ENCODE data around the gene TGIF1.

The TGIF1 gene

DNA sequence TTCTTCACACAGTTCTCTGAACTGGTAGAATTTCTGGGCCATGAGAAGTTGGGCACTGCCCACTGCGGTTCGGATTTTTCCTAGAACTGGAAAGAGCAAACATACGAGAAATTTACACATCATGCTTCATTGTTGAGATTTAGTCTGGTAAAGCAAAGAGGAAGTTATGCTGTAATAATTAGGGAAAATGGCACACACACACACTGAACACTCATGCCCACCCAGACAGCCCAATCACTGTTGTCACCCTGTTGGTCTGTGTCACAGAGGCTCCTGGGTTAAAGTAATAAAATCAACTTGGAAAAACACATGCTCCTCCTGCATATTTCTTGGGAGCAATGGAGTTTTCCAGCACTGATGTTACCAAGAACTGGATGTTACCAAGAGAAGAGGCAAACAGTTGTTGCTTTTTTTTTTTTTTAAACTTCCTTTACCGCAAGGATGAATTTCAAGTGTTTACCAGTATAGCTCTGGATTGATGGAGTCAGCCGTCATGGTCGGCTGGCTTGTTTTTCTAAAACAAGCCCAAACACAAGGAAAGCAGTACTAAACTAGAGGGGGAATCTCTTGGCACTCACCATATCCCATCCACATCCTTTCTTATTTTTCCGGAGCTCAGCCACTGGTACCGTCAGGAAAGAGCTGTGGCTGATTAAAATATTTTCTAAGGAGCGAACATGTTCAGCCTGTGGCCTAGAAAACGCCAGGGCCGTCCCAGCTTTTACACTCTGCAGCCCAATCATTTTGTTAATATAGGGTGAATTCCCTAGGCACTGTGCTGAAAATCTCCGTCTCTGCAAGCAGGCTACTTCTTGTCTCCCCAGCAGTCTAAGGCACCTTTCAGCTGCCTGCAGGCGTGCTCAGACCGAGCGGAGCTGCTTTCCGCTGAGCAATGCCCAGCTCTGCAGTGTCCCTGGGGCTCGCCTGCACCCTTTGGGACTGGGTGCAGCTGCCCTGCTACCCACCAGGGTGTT is 58.9 kb downstream of the TGIF1 start:
- in situ Hi-C loops (cut with MboI; ENCODE audit: low sequenced_read_pairs), result no loop called here

Measured in HL-60/S4 treated with retinoic acid at 250 ng/mL for 4 days and 3 days (cell line).